GM23338 (cell line): ENCODE measurements around the gene GRHL3.

Experiments used
- EZH2 ChIP-seq: fragments of 200-600 bp; sonication (generic); IDR thresholded peaks from one replicate; pipeline ENCODE4 v1.8.0; 2017; ENCODE audit warnings: antibody characterized with exemption, mild to moderate bottlenecking, low read depth; ENCODE audit not compliant: unreplicated experiment
- TF ChIP-seq, protein P1 (sequence below), 2 experiments: fragments of 200-600 bp in 1 of 2; sonication (generic) in 1 of 2; conservative IDR thresholded peaks; 2 replicates each; pipeline versions ENCODE4 v1.5.1 to v1.6.1; 2016 to 2017; ENCODE audit warnings: antibody characterized with exemption in 2 of 2, low read depth in 2 of 2, mild to moderate bottlenecking in 2 of 2, moderate library complexity in 1 of 2

DNA sequence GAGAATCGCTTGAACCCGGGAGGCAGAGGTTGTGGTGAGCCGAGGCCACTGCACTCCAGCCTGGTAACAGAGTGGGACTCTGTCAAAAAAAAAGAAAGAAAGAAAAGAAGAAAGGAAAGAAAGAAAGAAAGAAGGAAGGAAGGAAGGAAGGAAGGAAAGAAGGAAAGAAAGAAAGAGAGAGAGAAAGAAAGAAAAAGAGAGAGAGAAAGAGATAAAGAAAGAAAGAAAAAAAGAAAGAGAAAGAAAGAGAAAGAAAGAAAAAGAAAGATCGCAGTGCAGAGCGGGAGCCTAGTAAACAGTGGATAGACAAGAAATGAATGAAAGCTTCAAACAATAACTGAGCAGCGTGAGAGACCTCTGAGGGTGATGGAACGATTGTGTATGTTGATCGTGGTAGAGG lies 20.6 kb upstream of the GRHL3 start:
- no peak for TF ChIP-seq EZH2
- TF ChIP-seq, protein P1, sequence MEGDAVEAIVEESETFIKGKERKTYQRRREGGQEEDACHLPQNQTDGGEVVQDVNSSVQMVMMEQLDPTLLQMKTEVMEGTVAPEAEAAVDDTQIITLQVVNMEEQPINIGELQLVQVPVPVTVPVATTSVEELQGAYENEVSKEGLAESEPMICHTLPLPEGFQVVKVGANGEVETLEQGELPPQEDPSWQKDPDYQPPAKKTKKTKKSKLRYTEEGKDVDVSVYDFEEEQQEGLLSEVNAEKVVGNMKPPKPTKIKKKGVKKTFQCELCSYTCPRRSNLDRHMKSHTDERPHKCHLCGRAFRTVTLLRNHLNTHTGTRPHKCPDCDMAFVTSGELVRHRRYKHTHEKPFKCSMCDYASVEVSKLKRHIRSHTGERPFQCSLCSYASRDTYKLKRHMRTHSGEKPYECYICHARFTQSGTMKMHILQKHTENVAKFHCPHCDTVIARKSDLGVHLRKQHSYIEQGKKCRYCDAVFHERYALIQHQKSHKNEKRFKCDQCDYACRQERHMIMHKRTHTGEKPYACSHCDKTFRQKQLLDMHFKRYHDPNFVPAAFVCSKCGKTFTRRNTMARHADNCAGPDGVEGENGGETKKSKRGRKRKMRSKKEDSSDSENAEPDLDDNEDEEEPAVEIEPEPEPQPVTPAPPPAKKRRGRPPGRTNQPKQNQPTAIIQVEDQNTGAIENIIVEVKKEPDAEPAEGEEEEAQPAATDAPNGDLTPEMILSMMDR (conservative IDR thresholded peaks at IDR 0.05; ENCODE audit: low read depth in 2 of 2) = no peak
